SH-SY5Y (cell line): ENCODE data around the gene KIF25.

Experiments used
- GATA2 ChIP-seq: IDR thresholded peaks from 2 replicates; pipeline ENCODE4 v1.6.1; 2011; ENCODE audit warnings: mild to moderate bottlenecking, low read depth, low read length
- GATA3 ChIP-seq: IDR thresholded peaks from 2 replicates; pipeline ENCODE4 v1.6.1; 2011; ENCODE audit warnings: low read depth, mild to moderate bottlenecking, low read length, moderate library complexity

DNA sequence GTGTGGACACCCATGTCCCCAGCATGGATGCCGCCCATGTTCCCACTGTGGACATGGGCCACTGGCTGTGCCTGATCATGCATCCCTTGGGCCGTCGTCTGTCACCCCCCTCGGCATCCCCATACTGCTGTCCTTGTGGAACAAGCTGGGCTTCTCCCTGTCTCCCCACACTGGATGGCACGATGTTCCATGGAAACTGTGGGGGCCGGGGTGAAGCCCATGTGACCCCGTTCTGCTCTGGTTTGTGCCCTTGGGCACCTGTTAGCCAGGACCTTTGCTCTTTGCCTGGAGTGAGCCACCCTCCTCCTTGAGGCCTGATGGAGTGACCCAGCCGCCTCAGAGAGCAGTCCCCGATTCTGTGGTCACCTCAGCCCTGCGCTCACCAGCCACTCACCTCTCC, 89.1 kb downstream of the KIF25 start:
- no peak for TF ChIP-seq GATA2
- TF ChIP-seq GATA3: no peak
